Esophagus muscularis mucosa (tissue), 4 donors: ENCODE results near the gene FAM78B. TPM values are rescaled to one million over a fixed set of nuclear protein-coding genes. Genes with fewer than 3 reads are reported as not detected.

Experiments
- DNase-seq: peaks from one replicate; pipeline ENCODE4 v3.0.0-alpha.2; 2017; ENCODE audit errors: extremely low spot score
- H3K27ac ChIP-seq, 4 donors: fragments of 200-600 bp; sonication (generic); replicated peaks in 1 of 4; 1 replicate in 3 of 4; 2 replicates in 1 of 4; pipeline ENCODE4 v1.5.1; 2016 to 2019; ENCODE audit warnings: mild to moderate bottlenecking in 1 of 4
- H3K27me3 ChIP-seq, 4 donors: fragments of 200-600 bp; sonication (generic); one replicate each; pipeline versions ENCODE4 v1.5.1 to v1.6.0; 2016 to 2019
- H3K36me3 ChIP-seq, 4 donors: fragments of 200-600 bp; sonication (generic); one replicate each; pipeline ENCODE4 v1.5.1; 2016 to 2019
- H3K4me1 ChIP-seq, 4 donors: fragments of 200-600 bp; sonication (generic); one replicate each; pipeline ENCODE4 v1.5.1; 2016 to 2019
- H3K4me3 ChIP-seq, 4 donors: fragments of 200-600 bp; sonication (generic); 1 replicate in 2 of 4; 2 replicates in 2 of 4; pipeline ENCODE4 v1.5.1; 2016 to 2019; ENCODE audit warnings: mild to moderate bottlenecking in 4 of 4, moderate library complexity in 1 of 4
- H3K9me3 ChIP-seq, 4 donors: fragments of 200-600 bp; sonication (generic); 1 replicate in 3 of 4; 2 replicates in 1 of 4; pipeline ENCODE4 v1.5.1; 2016 to 2019
- CTCF ChIP-seq, 3 experiments: fragments of 200-600 bp in 2 of 3; fragments of 450-650 bp in 1 of 3; sonication (generic) in 2 of 3; IDR thresholded peaks; one replicate each; pipeline ENCODE4 v1.5.1; 2017 to 2019; ENCODE audit warnings: antibody characterized with exemption in 3 of 3, mild to moderate bottlenecking in 2 of 3, moderate library complexity in 1 of 3
- EP300 ChIP-seq: sonication (generic); formaldehyde crosslinking; IDR thresholded peaks from one replicate; pipeline ENCODE4 v1.6.1; 2017; ENCODE audit warnings: antibody characterized with exemption
- POLR2A ChIP-seq: fragments of 450-650 bp; IDR thresholded peaks from one replicate; pipeline ENCODE4 v1.6.1; 2017; ENCODE audit warnings: antibody characterized with exemption, moderate library complexity, mild to moderate bottlenecking, low read depth
- POLR2AphosphoS5 ChIP-seq, 2 donors: sonication (generic); formaldehyde crosslinking; IDR thresholded peaks; one replicate each; pipeline ENCODE4 v1.6.1; 2017; ENCODE audit warnings: antibody characterized with exemption in 2 of 2
- WGBS: methylation state at CpG from one replicate; pipeline ENCODE4 v1.1.5; 2018; 5-methylcytosine and 5-hydroxymethylcytosine counted together
- intact Hi-C: fragments of 100-400 bp; cut with DNase I; formaldehyde crosslinking; loops from one replicate; pipeline ENCODE4 v1.15.1; 2023
- total RNA-seq, 4 donors: library from RNA; depleted of rRNA; stranded (reverse); fragments of >200 nt; gene quantifications; one replicate each; pipeline versions ENCODE4 v1.1.0 to v1.2.1, GENCODE V29; 2016

Gene FAM78B
- total RNA-seq, 4 donors from 2014 or later: 0.50 to 2.0 (median 1.3) TPM

DNA sequence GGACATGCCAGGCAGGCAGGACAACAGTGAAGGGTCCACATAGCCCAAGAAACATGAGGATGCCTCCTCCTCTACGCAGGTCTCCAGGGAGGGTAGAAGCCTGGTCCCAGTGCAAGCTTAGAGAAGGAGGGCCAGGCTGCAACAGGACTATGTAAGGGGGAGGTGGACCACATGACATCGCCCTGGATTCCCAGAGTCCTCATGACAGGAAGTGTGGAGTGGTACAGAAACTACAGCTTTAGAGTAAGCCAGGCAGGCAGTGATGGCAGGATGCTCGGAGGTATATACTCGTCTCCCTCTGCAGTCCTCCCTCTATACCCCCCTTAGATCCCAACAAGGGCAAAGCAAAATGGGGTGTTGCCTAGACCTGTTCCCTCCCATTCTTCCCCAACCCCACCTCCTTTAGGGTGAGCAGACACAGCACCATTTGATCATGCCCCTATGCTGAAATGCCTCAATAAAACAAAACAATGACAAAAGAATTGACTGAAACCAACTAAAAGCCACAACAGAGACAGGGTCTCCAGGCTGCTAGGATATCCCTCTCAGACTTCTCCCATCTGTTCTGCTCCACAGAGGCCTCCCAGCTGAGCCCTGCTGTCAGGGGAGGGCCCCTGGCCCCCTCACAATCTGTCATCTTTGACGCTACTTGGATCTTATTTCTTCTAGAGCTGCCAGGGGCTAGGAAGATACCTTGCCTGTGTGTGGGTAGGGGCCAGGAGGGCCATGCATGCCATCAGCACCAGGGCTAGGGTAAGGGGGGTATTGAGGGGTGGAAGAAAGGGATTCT is 13.1 kb downstream of the FAM78B start:
- no peak for DNase-seq
- Histone ChIP-seq H3K27ac (no peak overlapping the region), H3K36me3 (no peaks in the 10 kb centered on the region), H3K4me1 (peaks cover 0 to 3% (median 0%) of the 10 kb centered on the region in 4 donors), H3K27me3 (no peaks in the 10 kb centered on the region), H3K4me3 (no peak overlapping the region), H3K9me3 (no peaks in the 10 kb centered on the region)
- 72% methylated on average over 5 of the region's 5 CpGs for WGBS
- intact Hi-C loops: no loop called here
- TF ChIP-seq EP300 (no peak), POLR2AphosphoS5 (IDR thresholded peaks at IDR 0.05) (no peak), CTCF (IDR thresholded peaks at IDR 0.05) (no peak), POLR2A (no peak)

DNA sequence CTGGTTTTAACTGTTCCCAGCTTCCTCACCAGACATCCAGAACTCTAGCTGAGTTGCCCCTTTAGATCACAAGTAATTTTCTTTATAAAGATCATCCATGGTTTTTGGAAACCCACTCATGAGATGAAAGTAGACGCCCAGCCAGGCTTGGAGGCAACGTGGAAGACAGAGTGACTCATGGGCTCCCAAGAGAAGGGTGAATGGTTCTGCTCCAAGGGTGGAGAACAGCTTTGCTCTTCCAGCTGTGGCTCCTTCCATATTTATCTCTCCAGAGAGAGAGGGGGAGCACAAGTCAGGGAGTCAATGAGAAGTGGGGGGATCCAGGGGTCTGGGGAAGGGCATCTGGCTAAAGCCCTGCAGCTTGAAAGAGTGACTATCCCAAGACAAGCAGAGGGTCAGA is 13.8 kb downstream of the FAM78B start:
- no peaks in the 10 kb centered on the region for H3K9me3 ChIP-seq
- WGBS: 79% methylated on average over 2 of the region's 2 CpGs
- no peak overlapping the region for H3K27ac ChIP-seq
- H3K4me1 ChIP-seq: peaks cover 0 to 3% (median 0%) of the 10 kb centered on the region in 4 donors
- TF ChIP-seq POLR2AphosphoS5 (IDR thresholded peaks at IDR 0.05): no peak
- no peak for TF ChIP-seq POLR2A
- TF ChIP-seq EP300: no peak
- no peak for TF ChIP-seq CTCF (IDR thresholded peaks at IDR 0.05)
- DNase-seq: no peak
- intact Hi-C loops: no loop called here
- H3K27me3 ChIP-seq: no peaks in the 10 kb centered on the region
- H3K36me3 ChIP-seq: no peaks in the 10 kb centered on the region
- H3K4me3 ChIP-seq: no peak overlapping the region

- TF ChIP-seq POLR2AphosphoS5 (IDR thresholded peaks at IDR 0.05) (no peak), EP300 (no peak), POLR2A (no peak), CTCF (IDR thresholded peaks at IDR 0.05) (no peak)
- intact Hi-C loops: no loop called here
- no peaks in the 10 kb centered on the region for H3K27me3 ChIP-seq
Measured at GRCh38 chr1:166151804-166152203, 15.0 kb downstream of the FAM78B start.

DNA sequence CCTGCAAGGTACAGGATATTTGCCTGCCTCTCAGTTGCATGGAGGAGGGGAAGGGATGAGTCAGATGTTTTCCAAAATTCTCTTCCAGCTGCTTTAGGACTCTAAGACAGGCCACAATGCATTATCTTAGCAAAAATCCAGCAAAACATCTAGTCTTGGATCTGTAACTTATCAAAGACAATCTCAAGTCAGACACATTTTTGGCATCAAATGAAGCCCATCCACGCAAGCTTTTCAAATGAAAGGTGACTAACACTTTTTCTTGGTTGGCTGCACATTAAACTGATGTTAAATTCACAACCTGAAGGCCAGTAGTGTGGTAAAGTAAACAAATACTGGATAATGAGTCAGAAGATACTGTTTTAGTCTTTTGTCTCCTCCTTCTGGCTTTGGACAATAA is 21.3 kb downstream of the FAM78B start:
- WGBS: 28% methylated on average over 1 of the region's 1 CpG
- H3K36me3 ChIP-seq: no peaks in the 10 kb centered on the region
- intact Hi-C loops: no loop called here
- no peaks in the 10 kb centered on the region for H3K9me3 ChIP-seq
- DNase-seq: no peak
- H3K27ac ChIP-seq: no peak overlapping the region
- H3K4me1 ChIP-seq: peaks cover 0 to 5% (median 0%) of the 10 kb centered on the region in 4 donors
- H3K4me3 ChIP-seq: no peak overlapping the region
- H3K27me3 ChIP-seq: no peaks in the 10 kb centered on the region
- no peak for TF ChIP-seq CTCF (IDR thresholded peaks at IDR 0.05)
- TF ChIP-seq EP300: no peak
- TF ChIP-seq POLR2A: no peak
- no peak for TF ChIP-seq POLR2AphosphoS5 (IDR thresholded peaks at IDR 0.05)

More at GRCh38 chr1:166151804-166152203, 15.0 kb downstream of the FAM78B start:
- H3K36me3 ChIP-seq: no peaks in the 10 kb centered on the region
- 87% methylated on average over 5 of the region's 5 CpGs for WGBS
- no peaks in the 10 kb centered on the region for H3K9me3 ChIP-seq
- H3K27ac ChIP-seq: no peak overlapping the region
- DNase-seq: no peak
- no peak overlapping the region for H3K4me3 ChIP-seq
- H3K4me1 ChIP-seq: peaks cover 0 to 3% (median 0%) of the 10 kb centered on the region in 4 donors
